HG03280 (cell line): ENCODE results near the gene KLF18.
"Not testable (repeated sequence)": the region's sequence is repeated elsewhere in the genome, so short reads cannot be mapped to it uniquely, and the experiment has no call there.

Source experiments
- ATAC-seq: cut with Tn5 transposase; IDR thresholded peaks from one replicate; pipeline ENCODE4 v1.9.1; 2021; ENCODE audit warnings: mild to moderate bottlenecking, moderate library complexity; ENCODE audit not compliant: unreplicated experiment

KLF18 gene

GRCh38 chr1:44141531-44141930 lies at the start of gene KLF18:
Gene KLF18 (minus strand): TSS chr1:44141631. CDS start chr1:44141631, 0 bp downstream.
- ATAC-seq, result no peak

- ATAC-seq, result no peak
Measured at GRCh38 chr1:44174630-44175029, 33.2 kb upstream of the KLF18 start.

- no peak for ATAC-seq
Measured at GRCh38 chr1:44170281-44170823, 28.9 kb upstream of the KLF18 start.

GRCh38 chr1:44168520-44169098 lies 27.2 kb upstream of the KLF18 start:
- ATAC-seq, result no peak

GRCh38 chr1:44161546-44161945 lies 20.1 kb upstream of the KLF18 start:
- ATAC-seq, result no peak

GRCh38 chr1:44158871-44159270 lies 17.4 kb upstream of the KLF18 start:
- no peak for ATAC-seq

GRCh38 chr1:44157903-44158302 lies 16.5 kb upstream of the KLF18 start:
- ATAC-seq, result no peak

GRCh38 chr1:44154049-44154448 lies 12.6 kb upstream of the KLF18 start:
- no peak for ATAC-seq

GRCh38 chr1:44152692-44153091 lies 11.3 kb upstream of the KLF18 start:
- ATAC-seq, result no peak

- no peak for ATAC-seq
Measured at GRCh38 chr1:44151808-44152207, 10.4 kb upstream of the KLF18 start.

- ATAC-seq, result no peak
Measured at GRCh38 chr1:44151332-44151731, 9.9 kb upstream of the KLF18 start.

- ATAC-seq, result no peak
Measured at GRCh38 chr1:44147582-44147981, 6.2 kb upstream of the KLF18 start.

- no peak for ATAC-seq
Measured at GRCh38 chr1:44146536-44147361, 5.3 kb upstream of the KLF18 start.

GRCh38 chr1:44144962-44145756 lies 3.7 kb upstream of the KLF18 start:
- no peak for ATAC-seq

GRCh38 chr1:44139565-44139964 lies 1.9 kb downstream of the KLF18 start:
- ATAC-seq, result not testable (repeated sequence)

- ATAC-seq, result no peak
Measured at GRCh38 chr1:44138239-44138638, 3.2 kb downstream of the KLF18 start.

GRCh38 chr1:44135886-44136285 lies 5.5 kb downstream of the KLF18 start:
- no peak for ATAC-seq

GRCh38 chr1:44134071-44134920 lies 7.1 kb downstream of the KLF18 start:
- ATAC-seq, result no peak

GRCh38 chr1:44131411-44131810 lies 10.0 kb downstream of the KLF18 start:
- ATAC-seq, result no peak
